Neural cell (in vitro differentiated cells): Measurements from ENCODE around the gene KIAA1549. TPM values are rescaled to one million over a fixed set of nuclear protein-coding genes. Genes with fewer than 3 reads are reported as not detected.

Experiments used
- H2AFZ ChIP-seq: fragments of 200-600, 300-800 bp; sonication (generic), shearing (Covaris generic); 2 replicates; pipeline ENCODE4 v1.6.0; 2014; ENCODE audit warnings: low read depth, mild to moderate bottlenecking, antibody characterized with exemption, low read length, moderate library complexity
- H3F3A ChIP-seq: fragments of 200-600 bp; shearing (Covaris generic); 2 replicates; pipeline ENCODE4 v1.6.1; 2016; ENCODE audit warnings: mild to moderate bottlenecking, moderate library complexity, mixed read lengths, antibody characterized with exemption, low read length; ENCODE audit not compliant: insufficient read depth, poor library complexity, severe bottlenecking
- H3K27ac ChIP-seq: fragments of 200-600, 300-800 bp; sonication (generic), shearing (Covaris generic); 2 replicates; pipeline ENCODE4 v1.5.1; 2014; ENCODE audit warnings: mild to moderate bottlenecking, low read length, moderate library complexity
- H3K27me3 ChIP-seq: fragments of 300-800, 200-600 bp; sonication (generic), shearing (Covaris generic); 2 replicates; pipeline ENCODE4 v1.6.0; 2014; ENCODE audit warnings: mild to moderate bottlenecking, low read depth, low read length, moderate library complexity; ENCODE audit not compliant: insufficient read depth
- H3K36me3 ChIP-seq: fragments of 300-800, 200-600 bp; sonication (generic), shearing (Covaris generic); 2 replicates; pipeline ENCODE4 v1.5.1; 2014; ENCODE audit warnings: mild to moderate bottlenecking, antibody characterized with exemption, low read length, moderate library complexity; ENCODE audit not compliant: insufficient read depth
- H3K4me2 ChIP-seq: fragments of 300-800, 200-600 bp; sonication (generic), shearing (Covaris generic); 2 replicates; pipeline ENCODE4 v1.6.0; 2014; ENCODE audit warnings: mild to moderate bottlenecking, low read length
- H3K4me3 ChIP-seq: fragments of 300-800, 200-600 bp; sonication (generic), shearing (Covaris generic); 2 replicates; pipeline ENCODE4 v1.5.1; 2014; ENCODE audit warnings: mild to moderate bottlenecking, low read length, moderate library complexity
- H3K79me2 ChIP-seq: fragments of 200-600 bp; shearing (Covaris generic); replicated peaks from 2 replicates; pipeline ENCODE4 v1.6.0; 2014; ENCODE audit warnings: mild to moderate bottlenecking, low read length, moderate library complexity; ENCODE audit not compliant: insufficient read depth
- H3K9ac ChIP-seq: fragments of 300-800, 200-600 bp; sonication (generic), shearing (Covaris generic); 2 replicates; pipeline ENCODE4 v1.6.1; 2016; ENCODE audit warnings: mild to moderate bottlenecking, low read length, mixed read lengths
- H3K9me2 ChIP-seq: fragments of 200-600 bp; shearing (Covaris generic); 2 replicates; pipeline ENCODE4 v1.6.1; 2016; ENCODE audit warnings: mild to moderate bottlenecking, low read length, mixed read lengths; ENCODE audit not compliant: insufficient read depth
- H3K9me3 ChIP-seq: fragments of 200-600, 300-800 bp; sonication (generic), shearing (Covaris generic); 2 replicates; pipeline ENCODE4 v1.6.1; 2016; ENCODE audit warnings: mild to moderate bottlenecking, mixed run types, low read length, moderate library complexity, mixed read lengths
- H4K20me1 ChIP-seq: fragments of 200-600 bp; shearing (Covaris generic); 2 replicates; pipeline ENCODE4 v1.6.1; 2016; ENCODE audit warnings: mild to moderate bottlenecking, mixed run types; ENCODE audit not compliant: insufficient read depth
- CTCF ChIP-seq: fragments of 450-650 bp; IDR thresholded peaks from 2 replicates; pipeline ENCODE4 v1.5.1; 2014; ENCODE audit warnings: antibody characterized with exemption, mild to moderate bottlenecking, moderate library complexity; ENCODE audit not compliant: poor library complexity, severe bottlenecking
- EP300 ChIP-seq: fragments of 450-650 bp; conservative IDR thresholded peaks from 2 replicates; pipeline ENCODE4 v1.6.1; 2014; ENCODE audit warnings: antibody characterized with exemption, mild to moderate bottlenecking, moderate library complexity; ENCODE audit not compliant: poor library complexity, severe bottlenecking
- EZH2 ChIP-seq: fragments of 200-600, 300-800 bp; shearing (Covaris generic), sonication (generic); IDR thresholded peaks from 2 replicates; pipeline ENCODE4 v1.6.1; 2014; ENCODE audit warnings: antibody characterized with exemption, low read length, borderline replicate concordance, mild to moderate bottlenecking; ENCODE audit not compliant: insufficient read depth, poor library complexity, severe bottlenecking
- MXI1 ChIP-seq: fragments of 450-650 bp; conservative IDR thresholded peaks from 2 replicates; pipeline ENCODE4 v1.6.1; 2014; ENCODE audit warnings: antibody characterized with exemption, mild to moderate bottlenecking; ENCODE audit not compliant: poor library complexity, severe bottlenecking
- POLR2AphosphoS5 ChIP-seq: IDR thresholded peaks from 2 replicates; pipeline ENCODE4 v1.6.1; 2012
- RAD21 ChIP-seq: fragments of 450-650 bp; conservative IDR thresholded peaks from 2 replicates; pipeline ENCODE4 v1.6.1; 2014; ENCODE audit warnings: antibody characterized with exemption, mild to moderate bottlenecking, moderate library complexity
- REST ChIP-seq: IDR thresholded peaks from 2 replicates; pipeline ENCODE4 v1.6.1; 2012; ENCODE audit warnings: borderline replicate concordance
- SMC3 ChIP-seq: fragments of 450-650 bp; conservative IDR thresholded peaks from 2 replicates; pipeline ENCODE4 v1.6.1; 2014; ENCODE audit warnings: antibody characterized with exemption, mild to moderate bottlenecking, moderate library complexity; ENCODE audit not compliant: poor library complexity
- TAF1 ChIP-seq: IDR thresholded peaks from 2 replicates; pipeline ENCODE4 v1.6.1; 2012; ENCODE audit warnings: low read depth
- polyA plus RNA-seq: library from polyadenylated mRNA; depleted of rRNA; stranded (reverse); fragments of >200 nt; gene quantifications from 2 replicates; pipeline ENCODE4 v1.2.3, GENCODE V29; 2014

KIAA1549 gene
- polyA plus RNA-seq, 1 donor from 2014 or later: 14.1 TPM

GRCh38 chr7:138911007-138911406 is 70.2 kb downstream of the KIAA1549 start:
- Histone ChIP-seq H3K9me3 (no peaks in the 10 kb centered on the region), H4K20me1 (no peaks in the 10 kb centered on the region), H3K4me3 (no peak overlapping the region), H3K27ac (no peak overlapping the region), H3F3A (no peaks in the 10 kb centered on the region), H3K4me2 (no peak overlapping the region), H3K9me2 (no peaks in the 10 kb centered on the region), H3K36me3 (peaks cover 11% of the 10 kb centered on the region), H3K27me3 (no peaks in the 10 kb centered on the region), H2AFZ (no peak overlapping the region), H3K9ac (no peak overlapping the region), H3K79me2 (peaks cover 21% of the 10 kb centered on the region)
- TF ChIP-seq TAF1 (no peak), CTCF (no peak), RAD21 (no peak), REST (no peak), POLR2AphosphoS5 (no peak), MXI1 (no peak), EP300 (no peak), SMC3 (no peak)

GRCh38 chr7:138907850-138908249 is 73.3 kb downstream of the KIAA1549 start:
- Histone ChIP-seq H3K9me2 (no peaks in the 10 kb centered on the region), H3K9me3 (no peaks in the 10 kb centered on the region), H3K79me2 (peaks cover 8% of the 10 kb centered on the region), H3K27me3 (no peaks in the 10 kb centered on the region), H3K4me3 (no peak overlapping the region), H3K27ac (no peak overlapping the region), H3F3A (no peaks in the 10 kb centered on the region), H2AFZ (no peak overlapping the region), H4K20me1 (no peaks in the 10 kb centered on the region), H3K4me2 (no peak overlapping the region), H3K36me3 (no peaks in the 10 kb centered on the region), H3K9ac (no peak overlapping the region)
- no peak for TF ChIP-seq RAD21
- TF ChIP-seq REST: no peak
- no peak for TF ChIP-seq EZH2
- TF ChIP-seq TAF1: no peak
- no peak for TF ChIP-seq MXI1
- TF ChIP-seq POLR2AphosphoS5: no peak
- no peak for TF ChIP-seq EP300
- TF ChIP-seq SMC3: no peak
- TF ChIP-seq CTCF: no peak
